ENCODE measurements around the gene DYNC1H1. TPM values are rescaled to one million over a fixed set of nuclear protein-coding genes. Genes with fewer than 3 reads are reported as not detected.
A peak's percentile ranks its signal among the peaks of the same experiment; 100 is the strongest.

The DYNC1H1 gene
- total RNA-seq, 6 donors from 2014 or later: 352 to 556 (median 447) TPM

- Histone ChIP-seq H3K4me3 (no peak overlapping the region), H3K27me3 (no peaks in the 10 kb centered on the region), H3K4me1 (no peaks in the 10 kb centered on the region), H3K9me3 (no peaks in the 10 kb centered on the region), H3K36me3 (peaks cover 67 to 100% (median 95%) of the 10 kb centered on the region in 4 donors), H3K27ac (no peak overlapping the region)
- no peak for DNase-seq
- WGBS, 2 donors: 89 to 90% methylated on average over 5 of the region's 5 CpGs
- no peak for ATAC-seq (ENCODE audit: low FRiP score in 2 of 2)
- TF ChIP-seq EP300 (IDR thresholded peaks at IDR 0.05): no peak
- TF ChIP-seq POLR2A (IDR thresholded peaks at IDR 0.05): no peak
- no peak for TF ChIP-seq CTCF (IDR thresholded peaks at IDR 0.05)
- no peak for TF ChIP-seq POLR2AphosphoS5 (IDR thresholded peaks at IDR 0.05)
These were observed 27.0 kb downstream of the DYNC1H1 start for GRCh38 chr14:101991352-101991751.

GRCh38 chr14:101992708-101993107 lies 28.3 kb downstream of the DYNC1H1 start:
- H3K27ac ChIP-seq: no peak overlapping the region
- TF ChIP-seq CTCF (IDR thresholded peaks at IDR 0.05) (no peak), POLR2AphosphoS5 (IDR thresholded peaks at IDR 0.05) (no peak), EP300 (IDR thresholded peaks at IDR 0.05) (no peak), POLR2A (IDR thresholded peaks at IDR 0.05) (no peak)
- DNase-seq (no peak), ATAC-seq (ENCODE audit: low FRiP score in 2 of 2) (peak in 1 of 2 donors; percentile 26)
- WGBS, 2 donors: 75 to 94% methylated on average over 7 of the region's 7 CpGs
- no peaks in the 10 kb centered on the region for H3K27me3 ChIP-seq
- no peaks in the 10 kb centered on the region for H3K9me3 ChIP-seq
- H3K4me1 ChIP-seq: no peaks in the 10 kb centered on the region
- H3K36me3 ChIP-seq: peaks cover 64 to 100% (median 95%) of the 10 kb centered on the region in 4 donors
- H3K4me3 ChIP-seq: no peak overlapping the region

GRCh38 chr14:101997429-101998336 lies 33.3 kb downstream of the DYNC1H1 start:
- Histone ChIP-seq H3K27me3 (no peaks in the 10 kb centered on the region), H3K4me3 (no peak overlapping the region), H3K4me1 (no peaks in the 10 kb centered on the region), H3K27ac (no peak overlapping the region), H3K9me3 (no peaks in the 10 kb centered on the region), H3K36me3 (peaks cover 67 to 100% (median 91%) of the 10 kb centered on the region in 4 donors)
- no peak for ATAC-seq (ENCODE audit: low FRiP score in 2 of 2)
- WGBS, 2 donors: 93% methylated on average over 18 of the region's 18 CpGs
- TF ChIP-seq POLR2A (IDR thresholded peaks at IDR 0.05) (no peak), EP300 (IDR thresholded peaks at IDR 0.05) (no peak), CTCF (IDR thresholded peaks at IDR 0.05) (no peak), POLR2AphosphoS5 (IDR thresholded peaks at IDR 0.05) (no peak)
- no peak for DNase-seq

GRCh38 chr14:102000902-102001301 lies 36.5 kb downstream of the DYNC1H1 start:
- TF ChIP-seq POLR2AphosphoS5 (IDR thresholded peaks at IDR 0.05): no peak
- no peak for TF ChIP-seq POLR2A (IDR thresholded peaks at IDR 0.05)
- no peak for TF ChIP-seq EP300 (IDR thresholded peaks at IDR 0.05)
- no peak for TF ChIP-seq CTCF (IDR thresholded peaks at IDR 0.05)
- Histone ChIP-seq H3K4me3 (no peak overlapping the region), H3K9me3 (no peaks in the 10 kb centered on the region), H3K27ac (no peak overlapping the region), H3K27me3 (no peaks in the 10 kb centered on the region), H3K36me3 (peaks cover 68 to 100% (median 92%) of the 10 kb centered on the region in 4 donors), H3K4me1 (no peaks in the 10 kb centered on the region)
- ATAC-seq (ENCODE audit: low FRiP score in 2 of 2) (no peak), DNase-seq (no peak)
- 89 to 94% methylated on average over 12 of the region's 12 CpGs for WGBS, 2 donors
